Medulla oblongata (tissue), 1 donor: ENCODE measurements around the gene ASB6.
A peak's percentile ranks its signal among the peaks of the same experiment; 100 is the strongest.

Experiments used
- DNase-seq: peaks from one replicate; pipeline ENCODE4 v3.0.0-alpha.2; 2015; ENCODE audit errors: extremely low spot score

ASB6 gene

GRCh38 chr9:129641750-129642585, at the start of gene ASB6:
TSS of gene ASB6 (minus strand) at chr9:129642151. CDS start at chr9:129641999, 152 bp downstream.
- peak; percentile 96 for DNase-seq

DNA sequence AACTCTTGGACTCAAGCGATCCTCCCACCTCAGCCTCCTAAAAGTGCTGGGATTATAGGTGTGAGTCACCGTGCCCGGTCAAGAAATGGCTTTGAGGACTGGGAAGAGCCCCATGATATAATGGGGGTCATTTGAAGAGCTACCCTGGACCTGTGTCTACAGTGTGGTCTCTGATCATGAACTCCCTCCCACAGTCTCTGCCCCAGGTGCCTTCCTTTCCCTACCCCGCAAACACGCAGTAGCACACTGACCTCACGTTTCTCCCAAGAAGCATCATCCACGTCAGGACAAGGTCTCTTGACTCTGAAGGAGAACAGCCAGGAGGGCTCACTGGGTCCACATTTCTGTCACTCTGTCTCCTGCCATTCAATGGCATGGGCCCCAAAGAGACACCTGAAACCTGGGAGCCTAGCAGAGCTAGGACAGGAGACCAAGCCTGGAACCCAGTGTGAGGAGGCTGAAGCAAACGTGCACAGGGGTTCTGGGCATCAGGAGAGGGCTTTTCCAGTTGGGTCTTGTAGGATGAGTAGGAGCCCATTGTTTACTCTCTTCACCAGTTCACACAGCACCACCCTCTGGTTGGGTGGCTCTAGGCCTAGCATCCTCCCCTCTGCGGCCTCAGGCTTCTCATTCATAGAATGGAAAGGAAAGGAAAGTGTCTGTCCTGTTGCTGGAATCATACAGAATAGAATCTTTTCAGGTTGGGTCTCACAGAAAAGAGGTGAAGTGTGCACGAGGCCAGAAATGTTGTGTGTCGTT, 46.5 kb upstream of the ASB6 start:
- no peak for DNase-seq

DNA sequence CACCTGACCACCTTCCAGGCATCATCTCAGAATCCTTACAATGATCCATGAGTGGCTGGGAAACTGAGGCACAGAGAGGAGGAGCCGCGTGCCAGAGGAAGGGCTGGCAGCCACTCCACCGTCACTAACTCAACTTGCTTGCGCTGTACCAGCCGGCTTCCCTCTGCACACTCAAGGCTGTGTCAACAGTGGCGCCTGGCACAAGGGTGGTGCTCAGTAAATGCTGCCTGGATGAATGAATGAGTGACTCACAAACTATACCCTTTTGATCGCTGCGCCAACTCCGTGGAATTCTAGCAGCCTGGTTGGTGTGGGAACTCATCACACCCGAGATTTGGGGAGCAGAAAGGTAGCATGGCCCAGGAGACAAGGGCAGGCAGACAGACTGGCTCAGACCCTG, 45.4 kb upstream of the ASB6 start:
- DNase-seq, result no peak

GRCh38 chr9:129686736-129687135, 44.8 kb upstream of the ASB6 start:
- DNase-seq, result no peak

- no peak for DNase-seq
Measured at GRCh38 chr9:129685933-129686259, 43.9 kb upstream of the ASB6 start.

DNA sequence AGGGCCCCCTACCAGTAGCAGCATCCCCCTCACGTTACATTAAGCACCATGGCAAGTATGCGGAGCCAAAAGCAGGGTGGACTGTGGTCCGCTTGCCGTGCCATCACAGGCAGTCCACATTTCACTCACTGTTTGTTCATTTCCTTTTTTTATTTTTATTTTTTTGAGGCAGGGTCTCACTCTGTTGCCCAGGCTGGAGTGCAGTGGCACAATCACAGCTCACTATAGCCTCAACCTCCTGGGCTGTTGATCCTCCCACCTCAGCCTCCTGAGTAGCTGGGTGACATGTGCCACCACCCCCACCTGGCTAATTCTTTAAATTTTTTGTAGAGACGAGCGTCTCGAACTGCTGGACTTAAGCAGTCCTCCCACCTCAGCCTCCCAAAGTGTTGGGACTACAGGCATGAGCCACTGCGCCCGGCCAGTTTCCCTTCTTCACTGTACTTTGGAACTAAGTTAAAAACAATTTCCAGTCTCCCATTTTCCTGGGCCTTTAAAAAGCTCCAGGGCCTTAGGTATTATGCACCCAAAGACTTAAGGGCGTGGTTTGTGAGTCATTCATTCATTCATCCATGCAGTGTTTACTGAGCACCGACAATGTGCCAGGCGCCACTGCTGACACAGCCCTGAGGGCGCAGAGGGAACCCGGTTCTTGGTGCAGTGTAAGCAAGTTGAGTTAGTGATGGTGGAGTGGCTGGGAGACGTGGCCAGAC, 43.4 kb upstream of the ASB6 start:
- DNase-seq, result no peak

DNA sequence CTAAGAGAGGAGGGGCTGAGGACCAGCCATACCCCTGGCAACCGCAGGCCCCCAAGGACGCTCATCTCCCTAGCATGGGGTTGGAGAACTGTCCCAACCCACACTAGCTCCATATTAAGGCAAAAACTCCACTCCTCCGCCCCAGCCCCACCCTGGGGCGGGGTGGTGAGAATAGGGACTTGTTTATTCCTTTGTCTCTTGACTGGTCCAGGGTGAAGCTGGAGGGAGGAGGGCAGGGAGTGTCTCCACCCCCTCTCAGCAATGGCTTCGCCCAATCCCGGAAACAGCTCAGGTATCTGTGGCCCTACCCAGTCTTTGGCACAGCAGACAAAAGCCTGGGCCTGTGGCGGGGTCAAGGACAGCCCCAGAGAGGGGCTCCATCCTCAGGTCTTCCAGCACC, 40.4 kb upstream of the ASB6 start:
- no peak for DNase-seq

GRCh38 chr9:129681924-129682323, 40.0 kb upstream of the ASB6 start:
- DNase-seq, result no peak

- no peak for DNase-seq
Measured at GRCh38 chr9:129679537-129679936, 37.6 kb upstream of the ASB6 start.

DNA sequence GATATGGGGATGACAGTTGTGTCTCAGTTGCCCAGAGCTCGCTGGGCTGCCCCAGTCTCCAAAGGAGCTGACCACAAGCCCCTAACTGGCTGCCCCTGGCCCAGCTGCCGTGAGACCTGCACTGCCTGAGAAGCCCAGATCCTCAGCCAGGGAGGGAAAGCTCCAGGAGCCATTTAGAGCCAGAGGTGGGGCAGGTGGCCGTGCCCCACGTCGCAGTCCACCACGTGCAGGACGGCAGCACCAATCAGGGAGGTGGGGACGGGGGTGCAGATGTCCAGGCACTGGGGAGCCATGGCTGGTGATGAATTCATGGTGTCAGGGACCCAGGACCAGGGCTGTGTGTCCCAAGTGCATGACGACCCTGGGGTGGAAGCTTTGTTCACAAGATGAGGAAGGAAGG, 36.9 kb upstream of the ASB6 start:
- no peak for DNase-seq

DNA sequence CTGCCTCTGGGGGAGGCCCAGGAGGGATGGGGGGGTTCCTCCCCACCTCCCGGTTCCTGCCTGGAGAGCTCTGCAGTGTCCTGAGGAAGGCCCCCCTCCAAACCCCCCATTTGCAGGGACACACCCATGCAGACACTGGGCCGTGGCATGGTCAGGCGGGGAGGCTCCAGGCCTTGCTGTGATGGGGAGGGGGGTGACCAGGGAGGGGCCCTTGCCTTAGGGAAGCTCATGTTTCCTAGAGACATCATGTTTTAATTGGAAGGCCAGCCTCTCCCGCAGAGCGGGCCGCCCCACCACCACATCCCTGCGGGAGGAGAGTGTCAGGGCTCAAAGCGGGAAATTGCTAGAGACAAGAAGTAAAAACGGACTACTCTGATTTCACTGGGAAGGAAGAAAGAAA, 35.5 kb upstream of the ASB6 start:
- no peak for DNase-seq

GRCh38 chr9:129676975-129677374, 35.0 kb upstream of the ASB6 start:
- DNase-seq, result no peak

- DNase-seq, result no peak
Measured at GRCh38 chr9:129676287-129676686, 34.3 kb upstream of the ASB6 start.

DNA sequence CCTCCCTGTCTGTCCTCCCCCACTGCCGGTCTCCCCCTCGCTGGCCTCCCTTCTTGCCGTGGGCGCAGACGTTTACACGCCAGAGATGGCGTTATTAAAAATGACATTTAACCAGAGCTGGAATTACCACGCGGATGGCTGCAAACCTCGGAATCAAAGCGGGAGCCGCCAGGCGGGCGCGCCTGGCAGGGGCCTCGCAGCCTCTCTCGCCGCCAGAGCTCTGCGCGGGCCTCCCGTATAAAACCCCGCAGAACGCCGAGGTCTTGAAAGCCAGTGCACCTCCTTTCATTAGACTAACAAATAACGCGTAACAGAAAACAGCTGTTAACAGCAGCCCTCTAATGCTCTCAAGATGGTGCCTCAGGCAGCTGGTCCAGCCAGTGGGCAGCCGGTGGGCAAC, 33.7 kb upstream of the ASB6 start:
- no peak for DNase-seq

- no peak for DNase-seq
Measured at GRCh38 chr9:129674229-129674628, 32.3 kb upstream of the ASB6 start.

DNA sequence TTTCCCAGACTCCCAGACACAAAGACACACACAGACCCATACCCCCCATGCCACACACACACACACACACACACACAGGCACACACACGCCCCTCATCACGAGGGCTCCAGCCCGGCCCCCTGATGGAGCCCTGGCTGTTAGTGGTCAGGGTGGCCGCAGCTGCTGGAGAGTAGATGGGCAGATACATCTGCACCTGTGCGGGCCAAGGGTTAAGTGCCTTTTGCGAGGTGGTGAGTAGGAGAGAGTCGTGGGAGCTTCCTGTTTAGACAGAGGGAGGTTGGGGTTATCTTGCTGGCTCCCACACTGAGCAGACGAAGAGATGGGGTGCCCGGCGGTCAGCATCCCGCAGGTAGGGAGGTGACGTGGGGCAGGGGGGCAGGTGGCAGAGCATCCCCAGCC, 31.7 kb upstream of the ASB6 start:
- no peak for DNase-seq

GRCh38 chr9:129672702-129673101, 30.8 kb upstream of the ASB6 start:
- no peak for DNase-seq

DNA sequence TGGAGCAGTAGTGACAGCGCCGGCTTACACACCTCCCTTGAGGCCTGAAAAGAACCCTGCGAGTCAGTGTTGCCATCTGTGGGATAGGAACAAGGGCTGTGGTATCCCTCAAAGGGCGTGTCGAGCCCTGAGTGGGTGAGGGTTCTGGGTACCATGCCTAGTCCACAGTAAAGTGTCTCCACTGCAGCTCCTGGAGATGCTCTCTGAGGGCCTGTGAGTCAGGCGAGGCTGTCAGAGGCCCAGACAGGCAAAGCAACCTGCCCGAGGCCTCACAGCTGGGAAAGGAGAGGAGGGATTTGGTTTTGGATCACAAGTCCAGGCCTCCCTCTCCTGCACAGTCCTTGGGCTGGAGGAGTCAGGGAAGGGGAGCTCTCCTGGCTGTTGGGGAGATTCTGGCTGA, 29.6 kb upstream of the ASB6 start:
- DNase-seq, result no peak

- DNase-seq, result no peak
Measured at GRCh38 chr9:129671065-129671464, 29.1 kb upstream of the ASB6 start.

GRCh38 chr9:129669946-129670345, 28.0 kb upstream of the ASB6 start:
- DNase-seq, result no peak

- DNase-seq, result no peak
Measured at GRCh38 chr9:129669141-129669718, 27.3 kb upstream of the ASB6 start.

- no peak for DNase-seq
Measured at GRCh38 chr9:129667850-129668249, 25.9 kb upstream of the ASB6 start.
